ENCODE results near the gene SORL1. TPM values are rescaled to one million over a fixed set of nuclear protein-coding genes. Genes with fewer than 3 reads are reported as not detected.

Gene SORL1
- total and polyA plus RNA-seq, 2 donors: 7.5 to 53.7 TPM

DNA sequence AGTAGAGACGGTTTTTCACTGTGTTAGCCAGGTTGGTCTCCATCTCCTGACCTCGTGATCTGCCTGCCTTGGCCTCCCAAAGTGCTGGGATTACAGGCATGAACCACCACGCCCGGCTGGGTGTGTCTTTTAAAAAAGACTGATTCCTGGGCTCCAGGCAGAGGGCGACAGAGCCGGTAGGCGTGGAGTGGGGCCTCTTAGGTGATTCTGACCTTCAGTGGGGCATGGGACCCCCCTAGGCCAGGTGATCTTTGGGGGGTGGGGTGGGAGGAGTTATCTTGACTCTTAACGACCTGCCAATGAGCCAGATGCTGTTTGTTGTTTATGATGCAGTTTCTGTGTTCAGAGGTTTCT, 13.6 kb downstream of the SORL1 start:
- DNase-seq (ENCODE audit: extremely low spot score): no peak
- no peaks in the 10 kb centered on the region for H3K36me3 ChIP-seq (ENCODE audit: insufficient read depth)
- H3K27ac ChIP-seq (ENCODE audit: low read depth): peak overlapping the region; percentile 63
- 71% methylated on average over 8 of the region's 8 CpGs for WGBS
- peaks cover 9% of the 10 kb centered on the region for H3K4me1 ChIP-seq (ENCODE audit: insufficient read depth)
- H3K4me3 ChIP-seq (ENCODE audit: low read depth, low read length): no peak overlapping the region

DNA sequence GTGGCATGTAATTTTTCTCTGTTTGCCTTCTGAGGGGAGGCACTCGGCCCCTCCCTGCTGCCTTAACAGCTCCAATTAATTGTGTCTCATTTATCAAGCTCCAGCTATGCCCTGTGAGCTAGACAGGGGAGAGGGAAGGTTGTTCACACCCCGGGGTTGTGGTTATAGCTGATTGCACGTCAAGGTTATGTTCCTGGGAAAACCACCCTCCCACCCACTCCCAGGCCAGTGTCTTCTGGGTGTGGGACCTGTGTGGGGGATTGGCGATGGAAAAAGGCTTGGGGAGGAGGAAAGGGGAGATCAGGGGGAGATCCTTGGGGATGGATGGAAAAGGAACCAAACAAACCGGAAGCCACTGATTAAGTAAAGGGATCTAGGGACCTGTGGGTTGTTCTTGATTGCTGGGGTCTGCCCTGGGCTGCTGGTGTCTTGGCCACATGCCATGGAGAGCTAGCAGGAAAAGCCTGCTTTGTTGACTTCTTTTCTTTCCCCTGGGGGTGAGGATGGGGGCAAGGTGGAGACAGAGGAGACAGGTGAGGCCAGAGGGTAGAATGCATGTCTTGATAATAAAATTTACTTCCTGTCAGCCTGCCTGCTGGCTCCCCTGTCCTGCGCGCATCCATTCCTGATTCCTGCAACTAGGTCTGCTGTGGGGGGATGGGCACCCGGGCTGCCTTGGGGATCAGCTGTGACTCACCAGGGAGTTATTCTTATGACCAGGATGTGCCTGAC, 14.1 kb downstream of the SORL1 start:
- WGBS: 30% methylated on average over 8 of the region's 8 CpGs
- no peak overlapping the region for H3K4me3 ChIP-seq (ENCODE audit: low read depth, low read length)
- H3K36me3 ChIP-seq (ENCODE audit: insufficient read depth): no peaks in the 10 kb centered on the region
- peak; percentile 75 for DNase-seq (ENCODE audit: extremely low spot score)
- peaks cover 9% of the 10 kb centered on the region for H3K4me1 ChIP-seq (ENCODE audit: insufficient read depth)
- peak overlapping the region; percentile 63 for H3K27ac ChIP-seq (ENCODE audit: low read depth)

DNA sequence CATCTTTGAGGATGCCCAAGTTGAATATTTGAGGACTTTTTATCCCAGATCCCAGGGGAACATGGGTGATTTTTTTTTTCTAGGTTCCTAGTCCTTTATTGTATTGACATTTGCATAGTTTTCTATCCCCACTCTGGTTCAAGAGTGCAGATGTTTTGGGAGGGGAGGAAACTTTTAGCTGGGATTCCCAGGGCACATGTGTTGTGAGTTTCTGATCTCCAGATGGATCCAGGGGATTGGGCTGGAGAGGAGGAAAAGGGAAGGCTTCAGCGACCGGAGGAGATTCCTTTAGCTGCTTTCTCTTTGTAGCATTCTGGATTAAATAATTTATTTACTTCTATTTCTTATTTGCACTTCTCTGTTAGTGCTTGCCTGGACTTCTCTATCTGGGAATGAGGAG, 15.4 kb downstream of the SORL1 start:
- no peak for DNase-seq (ENCODE audit: extremely low spot score)
- H3K36me3 ChIP-seq (ENCODE audit: insufficient read depth): no peaks in the 10 kb centered on the region
- H3K27ac ChIP-seq (ENCODE audit: low read depth): no peak overlapping the region
- H3K4me1 ChIP-seq (ENCODE audit: insufficient read depth): peaks cover 9% of the 10 kb centered on the region
- 38% methylated on average over 2 of the region's 2 CpGs for WGBS
- H3K4me3 ChIP-seq (ENCODE audit: low read depth, low read length): no peak overlapping the region

DNA sequence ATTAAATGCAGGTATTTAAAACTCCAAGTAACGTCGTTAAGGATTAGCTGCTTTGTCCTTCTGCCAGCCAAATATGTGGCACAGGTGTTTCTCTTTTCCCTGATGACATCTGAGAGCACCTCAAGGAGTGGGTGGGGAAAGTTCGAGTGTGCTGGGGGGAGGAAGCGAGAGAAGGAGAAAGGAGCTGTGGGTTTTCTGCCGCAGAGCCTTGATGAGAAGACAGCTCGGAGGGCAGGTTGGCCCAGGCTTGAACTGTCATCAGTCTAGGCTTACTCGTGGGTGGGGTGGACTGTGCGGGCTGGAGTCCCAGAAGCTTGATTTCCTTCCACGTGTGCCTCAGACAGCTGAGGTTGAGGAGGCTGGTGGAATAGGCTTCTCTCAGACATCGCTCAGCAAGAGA, 15.9 kb downstream of the SORL1 start:
- no peak for DNase-seq (ENCODE audit: extremely low spot score)
- WGBS: 31% methylated on average over 10 of the region's 10 CpGs
- no peak overlapping the region for H3K4me3 ChIP-seq (ENCODE audit: low read depth, low read length)
- no peaks in the 10 kb centered on the region for H3K36me3 ChIP-seq (ENCODE audit: insufficient read depth)
- H3K27ac ChIP-seq (ENCODE audit: low read depth): no peak overlapping the region
- H3K4me1 ChIP-seq (ENCODE audit: insufficient read depth): peaks cover 9% of the 10 kb centered on the region

DNA sequence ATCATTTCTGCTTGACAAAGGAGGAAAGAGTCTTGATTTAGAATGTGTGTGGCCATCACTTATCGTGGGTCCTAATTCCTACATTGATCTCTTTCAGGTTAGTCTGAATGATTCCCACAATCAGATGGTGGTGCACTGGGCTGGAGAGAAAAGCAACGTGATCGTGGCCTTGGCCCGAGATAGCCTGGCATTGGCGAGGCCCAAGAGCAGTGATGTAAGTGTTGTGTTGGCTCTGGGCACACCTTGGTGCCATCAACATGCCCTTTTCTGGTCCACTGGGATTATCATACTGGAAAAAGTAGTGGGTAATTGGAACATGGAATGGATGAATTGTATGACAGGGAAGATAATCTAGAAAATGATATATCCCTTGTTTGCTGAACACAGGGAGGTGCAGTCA, 17.8 kb downstream of the SORL1 start:
- peaks cover 9% of the 10 kb centered on the region for H3K4me1 ChIP-seq (ENCODE audit: insufficient read depth)
- no peak overlapping the region for H3K27ac ChIP-seq (ENCODE audit: low read depth)
- no peaks in the 10 kb centered on the region for H3K36me3 ChIP-seq (ENCODE audit: insufficient read depth)
- WGBS: 97% methylated on average over 5 of the region's 5 CpGs
- DNase-seq (ENCODE audit: extremely low spot score): no peak
- H3K4me3 ChIP-seq (ENCODE audit: low read depth, low read length): no peak overlapping the region

DNA sequence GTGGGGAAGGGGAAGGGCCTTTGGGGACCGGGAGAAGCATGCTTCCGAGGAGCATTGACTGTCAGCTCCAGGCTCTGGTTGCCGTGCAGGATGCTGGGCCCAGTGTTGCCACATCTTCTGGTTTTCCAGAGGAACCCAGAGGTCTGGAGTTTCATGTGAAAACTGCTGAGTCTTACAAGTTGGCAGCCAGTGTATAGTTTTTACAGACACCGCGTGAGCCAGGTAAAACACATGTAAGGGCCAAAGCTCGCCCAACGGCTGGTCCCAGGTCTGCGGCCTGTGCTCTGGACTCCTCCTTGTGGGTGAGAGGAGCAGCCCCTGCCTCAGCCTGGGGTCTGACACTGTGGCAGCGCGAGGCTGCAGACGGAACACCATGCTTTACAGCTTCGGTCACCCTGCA, 19.1 kb downstream of the SORL1 start:
- 97% methylated on average over 12 of the region's 12 CpGs for WGBS
- no peak overlapping the region for H3K27ac ChIP-seq (ENCODE audit: low read depth)
- no peak overlapping the region for H3K4me3 ChIP-seq (ENCODE audit: low read depth, low read length)
- H3K36me3 ChIP-seq (ENCODE audit: insufficient read depth): no peaks in the 10 kb centered on the region
- DNase-seq (ENCODE audit: extremely low spot score): no peak
- H3K4me1 ChIP-seq (ENCODE audit: insufficient read depth): peaks cover 6% of the 10 kb centered on the region

DNA sequence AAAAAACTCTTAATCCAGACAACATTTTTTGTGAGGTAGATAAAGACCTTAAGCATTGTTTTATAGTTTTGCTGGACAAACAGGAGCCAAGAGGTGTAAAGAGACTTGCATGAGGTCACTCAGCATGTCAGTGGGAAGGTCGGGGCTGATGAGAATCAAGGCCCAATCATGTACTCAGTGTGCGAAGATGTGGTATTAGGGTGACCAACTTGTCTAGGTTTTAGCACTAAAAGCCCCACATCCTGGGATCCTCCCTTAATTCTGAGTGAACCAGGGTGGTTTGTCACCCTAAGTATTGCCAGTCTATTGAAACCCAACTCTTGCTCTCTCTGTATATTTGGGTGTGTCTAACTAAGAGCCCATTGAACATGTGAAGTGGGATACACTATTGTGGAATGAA, 20.2 kb downstream of the SORL1 start:
- no peak overlapping the region for H3K4me3 ChIP-seq (ENCODE audit: low read depth, low read length)
- H3K27ac ChIP-seq (ENCODE audit: low read depth): no peak overlapping the region
- H3K4me1 ChIP-seq (ENCODE audit: insufficient read depth): peaks cover 2% of the 10 kb centered on the region
- WGBS: 85% methylated on average over 2 of the region's 2 CpGs
- DNase-seq (ENCODE audit: extremely low spot score): no peak
- H3K36me3 ChIP-seq (ENCODE audit: insufficient read depth): no peaks in the 10 kb centered on the region

DNA sequence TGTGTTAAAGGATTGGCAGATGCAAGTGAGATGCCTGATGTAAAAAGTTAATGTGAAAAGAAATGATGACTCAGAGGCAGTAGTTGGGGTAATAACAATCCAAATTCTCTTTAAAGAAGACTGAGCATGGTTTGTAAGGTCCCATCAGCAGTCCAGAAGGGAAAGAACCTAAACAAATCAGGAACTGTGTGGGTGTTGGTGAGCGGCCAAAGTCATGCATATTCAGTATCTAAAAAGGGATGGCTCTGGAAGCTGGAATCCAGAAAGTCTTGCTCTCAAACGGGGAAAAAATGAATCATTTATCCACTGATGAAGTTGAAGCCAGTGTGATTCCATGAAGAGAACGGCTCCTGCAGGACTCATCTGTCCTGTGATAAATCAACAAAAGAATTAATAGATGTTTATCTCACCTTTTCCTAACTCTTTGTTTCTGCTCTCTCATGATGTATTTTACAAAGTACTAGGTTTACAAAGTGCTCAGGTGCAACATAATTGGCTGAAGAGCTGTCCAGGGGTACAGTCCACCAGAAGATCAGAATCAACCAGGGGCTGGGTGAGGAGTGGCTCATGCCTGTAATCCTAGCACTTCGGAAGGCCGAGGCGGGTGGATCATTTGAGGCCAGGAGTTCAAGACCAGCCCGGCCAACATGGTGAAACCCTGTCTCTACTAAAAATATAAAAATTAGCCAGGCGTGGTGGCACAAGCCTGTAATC, 21.1 kb downstream of the SORL1 start:
- WGBS: 71% methylated on average over 8 of the region's 8 CpGs
- Histone ChIP-seq H3K27ac (ENCODE audit: low read depth) (no peak overlapping the region), H3K36me3 (ENCODE audit: insufficient read depth) (no peaks in the 10 kb centered on the region), H3K4me3 (ENCODE audit: low read depth, low read length) (no peak overlapping the region), H3K4me1 (ENCODE audit: insufficient read depth) (no peaks in the 10 kb centered on the region)
- DNase-seq (ENCODE audit: extremely low spot score): no peak

DNA sequence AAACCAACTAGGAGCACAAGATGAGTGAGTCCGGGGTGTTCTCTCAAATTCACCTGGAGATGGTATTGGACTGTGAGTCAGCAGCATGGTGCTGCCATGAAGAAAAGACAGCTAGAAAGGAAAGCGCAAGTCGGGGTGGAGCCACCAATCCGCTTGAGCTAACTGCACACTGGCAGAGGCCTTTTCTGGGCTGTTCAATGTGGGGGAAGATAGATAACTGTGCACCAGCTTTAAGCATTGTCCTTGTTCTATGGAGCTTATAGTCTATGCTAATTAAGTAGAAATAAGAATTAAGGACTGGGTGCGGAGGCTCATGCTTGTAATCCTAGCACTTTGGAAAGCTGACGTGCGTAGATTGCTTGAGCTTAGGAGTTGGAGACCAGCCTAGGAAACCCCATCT, 22.6 kb downstream of the SORL1 start:
- no peak for DNase-seq (ENCODE audit: extremely low spot score)
- H3K27ac ChIP-seq (ENCODE audit: low read depth): no peak overlapping the region
- H3K4me3 ChIP-seq (ENCODE audit: low read depth, low read length): no peak overlapping the region
- no peaks in the 10 kb centered on the region for H3K36me3 ChIP-seq (ENCODE audit: insufficient read depth)
- H3K4me1 ChIP-seq (ENCODE audit: insufficient read depth): no peaks in the 10 kb centered on the region
- WGBS: 97% methylated on average over 7 of the region's 7 CpGs

DNA sequence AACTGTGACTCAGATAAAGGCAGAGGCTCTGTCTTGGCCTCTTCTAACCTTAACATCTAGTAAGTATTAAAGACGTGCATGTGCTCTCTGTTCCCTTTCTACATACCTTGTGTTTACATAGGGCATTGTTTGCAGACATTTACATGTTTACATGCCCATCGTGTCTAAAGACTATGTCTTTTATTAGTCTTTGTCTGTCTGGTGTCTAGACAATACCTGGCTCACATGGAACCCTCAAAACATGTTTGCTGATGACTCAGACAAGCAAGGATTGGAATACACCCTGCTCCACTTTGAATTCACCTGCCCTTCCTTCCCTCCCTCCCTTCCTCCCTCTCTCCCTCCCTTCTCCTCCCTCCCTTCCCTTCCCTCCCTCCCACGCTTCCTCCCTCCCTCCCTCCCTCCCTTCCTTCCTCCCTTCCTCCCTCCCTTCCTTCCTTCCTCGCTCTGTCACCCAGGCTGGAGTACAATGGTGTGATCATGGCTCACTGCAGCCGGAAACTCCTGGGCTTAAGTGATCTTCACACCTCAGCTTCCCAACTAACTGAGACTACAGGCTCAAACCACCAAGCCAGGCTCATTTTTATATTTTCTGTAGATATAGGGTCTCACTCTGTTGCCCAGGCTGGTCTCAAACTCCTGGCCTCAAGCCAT, 24.4 kb downstream of the SORL1 start:
- Histone ChIP-seq H3K36me3 (ENCODE audit: insufficient read depth) (no peaks in the 10 kb centered on the region), H3K4me1 (ENCODE audit: insufficient read depth) (no peaks in the 10 kb centered on the region), H3K27ac (ENCODE audit: low read depth) (no peak overlapping the region), H3K4me3 (ENCODE audit: low read depth, low read length) (no peak overlapping the region)
- DNase-seq (ENCODE audit: extremely low spot score): no peak
- WGBS: 67% methylated on average over 5 of the region's 5 CpGs

DNA sequence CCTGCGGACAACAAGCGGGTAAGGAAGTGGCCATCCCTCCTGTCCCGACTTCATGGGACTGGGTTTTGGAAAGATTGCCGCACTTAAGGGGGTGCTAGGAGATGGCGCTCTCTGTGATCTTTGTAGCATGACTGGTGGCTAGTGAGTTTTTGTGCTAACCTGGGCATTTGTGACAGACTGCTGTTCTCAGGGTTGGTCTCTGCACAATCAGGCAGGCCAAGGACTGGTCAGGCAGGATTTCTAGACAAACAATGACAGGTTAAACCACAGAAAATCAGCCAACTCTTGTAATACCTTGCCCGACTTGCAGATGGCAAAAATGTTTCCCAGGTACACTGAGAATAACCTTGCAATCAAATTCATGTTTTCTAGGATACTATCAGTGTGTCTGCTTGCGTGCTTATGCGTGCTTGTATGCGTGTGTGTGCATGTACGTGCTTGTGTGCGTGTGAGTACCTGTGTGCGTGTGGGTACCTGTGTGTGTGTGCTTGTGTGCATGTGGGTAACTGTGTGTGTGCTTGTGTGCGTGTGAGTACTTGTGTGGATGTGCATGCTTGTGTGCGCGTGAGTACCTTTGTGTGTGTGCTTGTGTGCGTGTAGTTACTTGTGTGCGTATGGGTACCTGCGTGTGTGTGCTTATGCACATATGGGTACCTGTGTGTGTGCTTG, 26.2 kb downstream of the SORL1 start:
- 93% methylated on average over 18 of the region's 18 CpGs for WGBS
- no peak overlapping the region for H3K4me3 ChIP-seq (ENCODE audit: low read depth, low read length)
- no peaks in the 10 kb centered on the region for H3K4me1 ChIP-seq (ENCODE audit: insufficient read depth)
- DNase-seq (ENCODE audit: extremely low spot score): no peak
- no peaks in the 10 kb centered on the region for H3K36me3 ChIP-seq (ENCODE audit: insufficient read depth)
- H3K27ac ChIP-seq (ENCODE audit: low read depth): no peak overlapping the region

DNA sequence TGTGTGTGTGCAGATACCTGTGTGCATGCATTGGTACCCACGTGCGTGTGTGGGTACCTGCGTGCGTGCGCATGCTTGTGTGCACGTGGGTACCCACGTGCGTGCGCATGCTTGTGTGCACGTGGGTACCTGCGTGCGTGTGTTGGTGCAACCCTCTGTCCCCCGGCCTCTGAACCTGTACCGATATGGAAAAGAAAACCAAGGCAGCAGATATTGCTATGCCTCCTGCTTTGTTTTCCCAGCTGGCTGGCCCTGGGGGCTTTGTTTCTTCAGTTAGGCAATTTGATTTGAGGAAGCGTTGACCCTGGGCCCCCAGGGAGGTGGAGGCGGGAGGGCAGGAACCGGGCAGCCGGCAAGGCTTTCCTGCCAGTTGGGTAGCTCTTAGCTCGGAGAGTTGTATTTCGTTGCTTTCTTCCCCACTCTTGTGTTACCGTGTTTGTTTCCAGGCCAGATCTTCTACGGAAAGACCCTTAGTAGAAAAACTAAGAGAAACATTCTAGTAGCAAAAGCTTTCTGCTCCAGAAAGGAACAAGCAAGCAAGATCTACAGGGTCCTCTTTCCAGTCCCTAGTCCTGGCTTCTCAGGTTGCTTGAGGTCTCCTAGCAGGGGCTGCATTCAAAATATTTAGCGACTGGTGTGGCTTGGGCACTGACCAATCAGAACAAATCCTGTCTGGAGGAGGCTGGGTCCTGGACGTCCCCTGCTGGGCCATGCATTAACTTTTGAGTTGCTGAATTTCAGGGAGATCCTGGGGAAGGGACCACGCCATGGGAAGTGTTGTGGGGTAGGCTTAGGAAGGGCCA, 27.0 kb downstream of the SORL1 start:
- Histone ChIP-seq H3K4me3 (ENCODE audit: low read depth, low read length) (no peak overlapping the region), H3K27ac (ENCODE audit: low read depth) (no peak overlapping the region), H3K4me1 (ENCODE audit: insufficient read depth) (no peaks in the 10 kb centered on the region), H3K36me3 (ENCODE audit: insufficient read depth) (no peaks in the 10 kb centered on the region)
- no peak for DNase-seq (ENCODE audit: extremely low spot score)
- 63% methylated on average over 25 of the region's 25 CpGs for WGBS

DNA sequence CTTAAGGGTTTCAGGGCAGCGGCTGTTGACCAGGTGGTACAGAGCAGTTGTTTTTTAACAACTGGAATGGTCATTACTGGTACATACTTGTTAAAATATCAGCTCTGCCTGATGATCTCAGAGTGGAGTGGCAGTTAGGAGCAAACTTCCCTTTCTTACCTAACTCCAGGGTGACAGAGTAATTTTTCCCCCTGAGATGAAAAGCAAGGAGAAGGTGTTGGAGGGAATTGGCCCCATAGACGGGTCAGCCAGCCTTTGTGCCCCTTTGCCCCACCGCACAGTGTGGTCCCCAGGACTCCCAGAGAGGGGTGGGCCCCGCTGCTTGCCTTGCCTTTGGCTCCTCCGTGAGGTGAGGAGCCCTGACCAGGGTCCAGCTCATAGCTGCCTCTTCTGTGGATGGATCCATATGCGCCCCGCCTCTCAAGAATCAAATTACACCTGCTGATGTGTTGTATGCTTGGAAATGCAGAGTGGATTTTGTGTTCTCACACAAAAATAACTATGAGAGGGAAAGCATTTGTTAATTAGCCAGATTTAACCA, 27.7 kb downstream of the SORL1 start:
- H3K36me3 ChIP-seq (ENCODE audit: insufficient read depth): no peaks in the 10 kb centered on the region
- DNase-seq (ENCODE audit: extremely low spot score): no peak
- H3K4me3 ChIP-seq (ENCODE audit: low read depth, low read length): no peak overlapping the region

More for the DNA sequence above, 27.7 kb downstream of the SORL1 start:
- Histone ChIP-seq H3K27ac (ENCODE audit: low read depth) (no peak overlapping the region), H3K4me1 (ENCODE audit: insufficient read depth) (no peaks in the 10 kb centered on the region)
- 87% methylated on average over 7 of the region's 7 CpGs for WGBS
